A549 (cell line): ENCODE data around the gene RPL4. TPM values are rescaled to one million over a fixed set of nuclear protein-coding genes. Genes with fewer than 3 reads are reported as not detected.
A peak's percentile ranks its signal among the peaks of the same experiment; 100 is the strongest.

ENCODE experiments used
- ATAC-seq, 2 experiments: fragments of 200-7000 bp in 1 of 2; fragments of >200 bp in 1 of 2; cut with Nextera tagmentation in 1 of 2; cut with Tn5 transposase in 1 of 2; 3 replicates each; pipeline versions ENCODE4 v1.8.0 to v1.9.1; 2018 to 2020; ENCODE audit warnings: mild to moderate bottlenecking in 1 of 2, moderate library complexity in 1 of 2
- CTCF ChIA-PET: fragments of 300-600 bp; sonication (Branson Sonifier 250); formaldehyde crosslinking; extraction: SDS; loops from one replicate; lab custom pipeline; 2021; ENCODE audit warnings: antibody characterized with exemption, inconsistent platforms; lab: Yijun Ruan, JAX
- POLR2A ChIA-PET: fragments of 350-600 bp; formaldehyde crosslinking; extraction: SDS; loops from one replicate; lab custom pipeline; 2021; ENCODE audit warnings: antibody characterized with exemption, inconsistent platforms; lab: Yijun Ruan, JAX
- DNase-seq, 2 experiments: peaks; one replicate each; pipeline versions ENCODE4 v3.0.0 to v3.0.0-alpha.2; 2011 to 2016; ENCODE audit warnings: low read depth in 1 of 2, low spot score in 1 of 2
- FAIRE-seq: peaks from 2 replicates; lab custom pipeline; 2011; peaks lifted over from hg19 to GRCh38; lab: Jason Lieb, UNC
- H3K27ac ChIP-seq, 2 experiments: fragments of >200 bp; sonication (Bioruptor Twin); formaldehyde crosslinking; 3 replicates each; pipeline ENCODE4 v1.5.1; 2016 to 2017
- H3K4me1 ChIP-seq: fragments of >200 bp; sonication (Bioruptor Twin); formaldehyde crosslinking; 3 replicates; pipeline ENCODE4 v1.6.1; 2016
- H3K4me2 ChIP-seq: fragments of >200 bp; sonication (Bioruptor Twin); formaldehyde crosslinking; 3 replicates; pipeline ENCODE4 v1.6.1; 2016
- H3K4me3 ChIP-seq: fragments of >200 bp; sonication (Bioruptor Twin); formaldehyde crosslinking; 3 replicates; pipeline ENCODE4 v1.5.1; 2016
- H3K9me3 ChIP-seq: fragments of >200 bp; sonication (Bioruptor Twin); formaldehyde crosslinking; 3 replicates; pipeline ENCODE4 v1.6.1; 2016
- ATOH8 ChIP-seq: fragments of 250-450 bp; sonication (Bioruptor Pico); IDR thresholded peaks from 2 replicates; pipeline ENCODE4 v1.5.0; 2020; ENCODE audit warnings: low read depth, mild to moderate bottlenecking, moderate library complexity
- BHLHE40 ChIP-seq: IDR thresholded peaks from 2 replicates; pipeline ENCODE4 v1.6.1; 2012; ENCODE audit warnings: low read depth, low read length, inconsistent platforms
- CBX2 ChIP-seq: fragments of 200-600 bp; sonication (generic); IDR thresholded peaks from 2 replicates; pipeline ENCODE4 v1.6.1; 2016; ENCODE audit warnings: low read depth, mild to moderate bottlenecking, borderline replicate concordance
- CHD2 ChIP-seq: fragments of 150-350 bp; IDR thresholded peaks from 2 replicates; pipeline ENCODE4 v1.6.1; 2014; ENCODE audit warnings: low read length; ENCODE audit not compliant: partially characterized antibody
- EHF ChIP-seq: fragments of 250-450 bp; sonication (Bioruptor Pico); IDR thresholded peaks from 2 replicates; pipeline ENCODE4 v1.5.0; 2020; ENCODE audit warnings: mild to moderate bottlenecking
- EP300 ChIP-seq, 2 experiments: fragments of >200 bp; sonication (Bioruptor Twin); formaldehyde crosslinking; IDR thresholded peaks; 2 replicates in 1 of 2; 3 replicates in 1 of 2; pipeline ENCODE4 v1.6.1; 2016 to 2017
- ESRRA ChIP-seq: fragments of 150-350 bp; IDR thresholded peaks from 2 replicates; pipeline ENCODE4 v1.6.1; 2014; ENCODE audit warnings: mild to moderate bottlenecking, low read length, borderline replicate concordance
- FOXS1 ChIP-seq: fragments of 250-450 bp; sonication (Bioruptor Pico); IDR thresholded peaks from 2 replicates; pipeline ENCODE4 v1.5.0; 2020; ENCODE audit warnings: mild to moderate bottlenecking, moderate library complexity
- GATA3 ChIP-seq: IDR thresholded peaks from 2 replicates; pipeline ENCODE4 v1.6.1; 2012; ENCODE audit warnings: borderline replicate concordance
- HEYL ChIP-seq: fragments of 250-450 bp; sonication (Bioruptor Pico); IDR thresholded peaks from 2 replicates; pipeline ENCODE4 v1.8.0; 2021; ENCODE audit warnings: mild to moderate bottlenecking, moderate library complexity
- HMGXB4 ChIP-seq: fragments of 250-450 bp; sonication (Bioruptor Pico); IDR thresholded peaks from 2 replicates; pipeline ENCODE4 v1.5.0; 2021; ENCODE audit warnings: mild to moderate bottlenecking, moderate library complexity, borderline replicate concordance
- HOXA7 ChIP-seq: fragments of 250-450 bp; sonication (Bioruptor Pico); IDR thresholded peaks from 2 replicates; pipeline ENCODE4 v1.5.0; 2020; ENCODE audit warnings: mild to moderate bottlenecking, moderate library complexity
- HOXB13 ChIP-seq: fragments of 250-450 bp; sonication (Bioruptor Pico); IDR thresholded peaks from 2 replicates; pipeline ENCODE4 v1.5.0; 2020; ENCODE audit warnings: low read depth, mild to moderate bottlenecking, moderate library complexity
- MAFK ChIP-seq: fragments of 450-650 bp; IDR thresholded peaks from 2 replicates; pipeline ENCODE4 v1.6.1; 2014; ENCODE audit not compliant: partially characterized antibody
- MAX ChIP-seq: IDR thresholded peaks from 2 replicates; pipeline ENCODE4 v1.6.1; 2012
- MAZ ChIP-seq: fragments of 150-350 bp; IDR thresholded peaks from 2 replicates; pipeline ENCODE4 v1.6.1; 2014; ENCODE audit warnings: antibody characterized with exemption, low read depth, low read length, borderline replicate concordance
- MYC ChIP-seq: IDR thresholded peaks from 2 replicates; pipeline ENCODE4 v1.6.1; 2012; ENCODE audit warnings: mild to moderate bottlenecking, inconsistent platforms, low read length, improper control_type of control experiment, borderline replicate concordance
- NFE2L2 ChIP-seq: fragments of 150-350 bp; conservative IDR thresholded peaks from 2 replicates; pipeline ENCODE4 v1.6.1; 2014; ENCODE audit warnings: low read length
- NR3C1 ChIP-seq: fragments of >200 bp; sonication (Bioruptor Twin); formaldehyde crosslinking; IDR thresholded peaks from 3 replicates; pipeline ENCODE4 v1.6.1; 2017
- PBX3 ChIP-seq: IDR thresholded peaks from 2 replicates; pipeline ENCODE4 v1.6.1; 2012
- POLR2A ChIP-seq: IDR thresholded peaks from 2 replicates; pipeline ENCODE4 v1.6.1; 2012; ENCODE audit warnings: mild to moderate bottlenecking, low read length
- POLR2AphosphoS2 ChIP-seq: conservative IDR thresholded peaks from 2 replicates; pipeline ENCODE4 v1.6.1; 2012; ENCODE audit warnings: low read length, improper control_type of control experiment, inconsistent platforms
- RAD21 ChIP-seq, 2 experiments: fragments of >200 bp in 1 of 2; sonication (Bioruptor Twin) in 1 of 2; formaldehyde crosslinking in 1 of 2; IDR thresholded peaks in 1 of 2; conservative IDR thresholded peaks in 1 of 2; 2 replicates in 1 of 2; 3 replicates in 1 of 2; pipeline ENCODE4 v1.6.1; 2012 to 2018; ENCODE audit warnings: inconsistent platforms in 1 of 2
- RCOR1 ChIP-seq: fragments of 150-350 bp; IDR thresholded peaks from 2 replicates; pipeline ENCODE4 v1.6.1; 2014; ENCODE audit warnings: antibody characterized with exemption, low read length, low read depth
- RFX5 ChIP-seq: fragments of 450-650 bp; IDR thresholded peaks from 2 replicates; pipeline ENCODE4 v1.7.1; 2014; ENCODE audit warnings: antibody characterized with exemption, mild to moderate bottlenecking, moderate library complexity
- RNF2 ChIP-seq: fragments of 200-600 bp; sonication (generic); IDR thresholded peaks from 2 replicates; pipeline ENCODE4 v1.6.1; 2016; ENCODE audit warnings: low read depth, mild to moderate bottlenecking, antibody characterized with exemption, moderate library complexity, borderline replicate concordance
- SMC3 ChIP-seq: fragments of >200 bp; sonication (Bioruptor Twin); formaldehyde crosslinking; IDR thresholded peaks from 3 replicates; pipeline ENCODE4 v1.6.1; 2018; ENCODE audit warnings: inconsistent platforms
- SREBF2 ChIP-seq: fragments of 450-650 bp; IDR thresholded peaks from 2 replicates; pipeline ENCODE4 v1.6.1; 2014; ENCODE audit warnings: mild to moderate bottlenecking, moderate library complexity
- TFCP2L1 ChIP-seq: fragments of 250-450 bp; sonication (Bioruptor Pico); IDR thresholded peaks from 2 replicates; pipeline ENCODE4 v1.5.0; 2021; ENCODE audit warnings: mild to moderate bottlenecking
- ZFP36 ChIP-seq: fragments of 450-650 bp; IDR thresholded peaks from 2 replicates; pipeline ENCODE4 v1.6.1; 2014; ENCODE audit warnings: borderline replicate concordance; ENCODE audit not compliant: partially characterized antibody
- whole genome bisulfite sequencing: methylation state at CpG from one replicate; pipeline ENCODE4 v1.1.6; 2017; ENCODE audit errors: missing lambda C conversion rate; 5-methylcytosine and 5-hydroxymethylcytosine counted together
- polyA minus RNA-seq: library from RNA; depleted of rRNA, polyadenylated mRNA; stranded (reverse); fragments of >200 nt; gene quantifications from 2 replicates; pipeline ENCODE4 v1.2.3, GENCODE V29; 2011; rRNA and poly(A)+ RNA removed
- polyA plus RNA-seq, 4 experiments: library from polyadenylated mRNA; depleted of rRNA in 3 of 4; stranded (reverse); fragments of >200 nt; fragmentation: RNase III in 1 of 4; extraction: RNeasy Plus Mini Kit Qiagen cat#74134 plus additional on column Dnase treatment in 1 of 4; gene quantifications; 2 replicates in 3 of 4; 3 replicates in 1 of 4; pipeline ENCODE4 v1.2.3, GENCODE V29; 2011 to 2017
- TF ChIP-seq, protein P1 (sequence below): IDR thresholded peaks from 2 replicates; pipeline ENCODE4 v1.6.1; 2012; ENCODE audit warnings: low read depth, borderline replicate concordance
- TF ChIP-seq, protein P2 (sequence below): fragments of 450-650 bp; IDR thresholded peaks from 2 replicates; pipeline ENCODE4 v1.6.1; 2014; ENCODE audit warnings: antibody characterized with exemption
- TF ChIP-seq, protein P3 (sequence below): fragments of 150-350 bp; IDR thresholded peaks from 2 replicates; pipeline ENCODE4 v1.6.1; 2014; ENCODE audit warnings: low read depth, mild to moderate bottlenecking, low read length

The RPL4 gene
- polyA plus RNA-seq (2011; rRNA removed) (6,042 and 6,957 TPM in 2 replicates), polyA plus RNA-seq (2017; fragmentation: RNase III; extraction: RNeasy Plus Mini Kit Qiagen cat#74134 plus additional on column Dnase treatment) (4,068 to 4,549 TPM (median 4,330 TPM) in 3 replicates), polyA minus RNA-seq (4,920 and 5,293 TPM in 2 replicates)
- 4,543 and 5,300 TPM in 2 replicates for polyA plus RNA-seq (2012; cell fraction: cytosol; rRNA removed)
- polyA plus RNA-seq (2012; cell fraction: nucleus; rRNA removed) = 2,306 and 2,953 TPM in 2 replicates

DNA sequence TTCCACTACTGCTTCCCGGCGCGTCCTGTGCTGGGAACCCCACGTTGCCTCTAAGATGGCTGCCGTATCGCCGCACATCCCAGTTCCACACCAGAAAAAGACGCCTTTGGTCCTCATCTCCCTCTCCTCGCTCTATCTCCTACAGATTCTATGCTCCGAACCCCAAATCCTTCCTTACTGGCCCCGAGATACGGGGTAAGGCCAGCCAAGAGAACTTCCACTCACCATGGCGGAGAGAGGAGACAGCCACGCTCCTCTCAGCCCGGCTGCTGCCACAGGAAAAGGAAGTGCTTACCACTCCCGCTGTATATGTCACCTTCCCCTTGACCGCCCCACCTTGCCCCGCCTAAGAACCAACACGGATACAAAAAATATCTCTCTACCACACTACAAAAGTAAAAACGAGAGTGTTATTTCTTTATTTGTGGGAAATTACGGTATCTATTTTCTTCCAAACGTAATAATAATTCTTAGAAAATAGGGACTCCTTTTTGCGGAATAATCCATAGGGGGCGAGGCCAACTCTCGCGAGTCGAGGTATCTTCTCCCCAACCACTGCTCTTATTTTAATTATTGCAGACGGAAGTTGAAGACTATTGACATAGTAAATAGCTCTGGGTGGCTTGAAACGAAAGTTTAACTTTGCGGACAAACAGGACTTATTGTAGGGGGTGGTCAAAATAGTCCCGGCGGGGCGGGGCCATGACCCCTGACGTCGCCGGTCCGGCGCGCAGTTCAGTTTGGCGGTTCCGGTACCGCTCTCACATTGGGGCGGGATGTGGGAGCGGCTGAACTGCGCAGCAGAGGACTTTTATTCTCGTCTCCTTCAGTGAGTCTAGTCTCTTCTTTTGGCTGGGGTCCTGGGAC lies at the start of gene RPL4, which contains the start of gene ZWILCH:
Gene RPL4, minus strand, starts transcription at position 293 of the 867 bp plus-strand sequence. Its CDS starts 65 bp downstream, at position 228.
Gene ZWILCH, plus strand, starts transcription at position 764 of the 867 bp plus-strand sequence. Its CDS starts 13 bp downstream, at position 777.
- peak within 1 kb of the TSS; percentile 94 for H3K4me2 ChIP-seq
- peak within 1 kb of the TSS; percentile 91 to 94 for H3K27ac ChIP-seq
- FAIRE-seq (no peak), ATAC-seq (peak; percentile 92 to 94), DNase-seq (peak; percentile 86 to 93)
- no peaks in the 10 kb centered on the region for H3K9me3 ChIP-seq
- WGBS = under 1% methylated on average over 46 of the region's 46 CpGs
- CTCF ChIA-PET = interaction anchor here (0.7 to 3.7 kb wide), 6 partner anchors 7 to 364 kb away, joined by 3 to 32 read pairs (median 4); partner anchors contain the start of gene SNAPC5
- peak within 1 kb of the TSS; percentile 70 for H3K4me3 ChIP-seq
- peaks cover 47% of the 10 kb centered on the region for H3K4me1 ChIP-seq
- POLR2A ChIA-PET = interaction anchor here (0.7 to 1.3 kb wide), 5 partner anchors 10 to 196 kb away, joined by 3 to 4 read pairs (median 3); partner anchors contain the start of gene MAP2K1
- TF ChIP-seq EP300 (IDR thresholded peaks at IDR 0.05) (no peak), CBX2 (no peak), GATA3 (peak; percentile 35; the same call in 1 of the 2 replicates), MAZ (no peak), NFE2L2 (no peak), EHF (CRISPR knock-in tag) (peak; percentile 57; the same call in 1 of the 2 replicates), HOXB13 (no peak), POLR2AphosphoS2 (no peak), SREBF2 (no peak), RAD21 (conservative IDR thresholded peaks at IDR 0.05 in 1 of 2, IDR thresholded peaks at IDR 0.05 in 1 of 2) (no peak), TFCP2L1 (CRISPR knock-in tag) (no peak; the same call in 1 of the 2 replicates), MAFK (no peak), FOXS1 (CRISPR knock-in tag) (no peak), HMGXB4 (CRISPR knock-in tag) (no peak; the same call in 1 of the 2 replicates), ESRRA (no peak; the same call in 1 of the 2 replicates), RNF2 (no peak), HEYL (no peak), MAX (peak; percentile 96), PBX3 (peak; percentile 92), ZFP36 (no peak), CHD2 (peak; percentile 94), BHLHE40 (no peak), MYC (peak; percentile 81), SMC3 (no peak), RFX5 (peak; percentile 56; the same call in 1 of the 2 replicates), RCOR1 (no peak), HOXA7 (no peak), ATOH8 (CRISPR knock-in tag) (0 out of 2 replicates have a peak, but pooled peaks have one; percentile 11), NR3C1 (no peak), POLR2A (peak; percentile 98)
- TF ChIP-seq, protein P1, sequence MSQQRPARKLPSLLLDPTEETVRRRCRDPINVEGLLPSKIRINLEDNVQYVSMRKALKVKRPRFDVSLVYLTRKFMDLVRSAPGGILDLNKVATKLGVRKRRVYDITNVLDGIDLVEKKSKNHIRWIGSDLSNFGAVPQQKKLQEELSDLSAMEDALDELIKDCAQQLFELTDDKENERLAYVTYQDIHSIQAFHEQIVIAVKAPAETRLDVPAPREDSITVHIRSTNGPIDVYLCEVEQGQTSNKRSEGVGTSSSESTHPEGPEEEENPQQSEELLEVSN = no peak; the same call in 1 of the 2 replicates
- TF ChIP-seq, protein P2, sequence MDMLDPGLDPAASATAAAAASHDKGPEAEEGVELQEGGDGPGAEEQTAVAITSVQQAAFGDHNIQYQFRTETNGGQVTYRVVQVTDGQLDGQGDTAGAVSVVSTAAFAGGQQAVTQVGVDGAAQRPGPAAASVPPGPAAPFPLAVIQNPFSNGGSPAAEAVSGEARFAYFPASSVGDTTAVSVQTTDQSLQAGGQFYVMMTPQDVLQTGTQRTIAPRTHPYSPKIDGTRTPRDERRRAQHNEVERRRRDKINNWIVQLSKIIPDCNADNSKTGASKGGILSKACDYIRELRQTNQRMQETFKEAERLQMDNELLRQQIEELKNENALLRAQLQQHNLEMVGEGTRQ = no peak
- TF ChIP-seq, protein P3, sequence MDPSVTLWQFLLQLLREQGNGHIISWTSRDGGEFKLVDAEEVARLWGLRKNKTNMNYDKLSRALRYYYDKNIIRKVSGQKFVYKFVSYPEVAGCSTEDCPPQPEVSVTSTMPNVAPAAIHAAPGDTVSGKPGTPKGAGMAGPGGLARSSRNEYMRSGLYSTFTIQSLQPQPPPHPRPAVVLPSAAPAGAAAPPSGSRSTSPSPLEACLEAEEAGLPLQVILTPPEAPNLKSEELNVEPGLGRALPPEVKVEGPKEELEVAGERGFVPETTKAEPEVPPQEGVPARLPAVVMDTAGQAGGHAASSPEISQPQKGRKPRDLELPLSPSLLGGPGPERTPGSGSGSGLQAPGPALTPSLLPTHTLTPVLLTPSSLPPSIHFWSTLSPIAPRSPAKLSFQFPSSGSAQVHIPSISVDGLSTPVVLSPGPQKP = no peak
